ENCODE data around the gene GALNT17. TPM values are rescaled to one million over a fixed set of nuclear protein-coding genes. Genes with fewer than 3 reads are reported as not detected.
"Not testable (repeated sequence)": the region's sequence is repeated elsewhere in the genome, so short reads cannot be mapped to it uniquely, and the experiment has no call there.

The GALNT17 gene
- total RNA-seq, 1 experiment from 2014 or later, result not detected

- Histone ChIP-seq H3K36me3 (ENCODE audit: low read depth) (no peaks in the 10 kb centered on the region), H4K20me1 (ENCODE audit: insufficient read depth) (no peaks in the 10 kb centered on the region), H3K79me2 (ENCODE audit: low read depth) (no peaks in the 10 kb centered on the region), H3K4me3 (no peak overlapping the region), H3K4me2 (no peak overlapping the region), H3K27me3 (ENCODE audit: insufficient read depth, low read depth) (no peaks in the 10 kb centered on the region; the same call in 1 of the 2 replicates), H2AFZ (no peak overlapping the region), H3K4me1 (replicated peaks; ENCODE audit: insufficient read depth) (no peaks in the 10 kb centered on the region), H3K27ac (no peak overlapping the region), H3K9me2 (ENCODE audit: insufficient read depth) (no peaks in the 10 kb centered on the region), H3K9me3 (ENCODE audit: insufficient read depth, low read depth) (no peaks in the 10 kb centered on the region), H3F3A (ENCODE audit: insufficient read depth, low read depth) (no peaks in the 10 kb centered on the region)
- intact Hi-C loops (cut with micrococcal nuclease; ENCODE audit: unreplicated experiment), result no loop called here
- no peak for DNase-seq
- POLR2A ChIA-PET (ENCODE audit: unreplicated experiment), result no interaction called here
- no peak for TF ChIP-seq EZH2 (IDR thresholded peaks at IDR 0.05; ENCODE audit: low read depth)
- TF ChIP-seq CTCF (conservative IDR thresholded peaks at IDR 0.05), result no peak
- CTCF ChIA-PET, result no interaction called here
- no TSS peak for BruUV-seq (replicated peaks)
Measured at GRCh38 chr7:71630516-71630915, 498.6 kb downstream of the GALNT17 start.

- TF ChIP-seq CTCF (conservative IDR thresholded peaks at IDR 0.05) (no peak), EZH2 (IDR thresholded peaks at IDR 0.05; ENCODE audit: low read depth) (no peak)
- intact Hi-C loops (cut with micrococcal nuclease; ENCODE audit: unreplicated experiment), result no loop called here
- Histone ChIP-seq H3K27ac (no peak overlapping the region), H4K20me1 (ENCODE audit: insufficient read depth) (no peaks in the 10 kb centered on the region), H3K4me1 (replicated peaks; ENCODE audit: insufficient read depth) (no peaks in the 10 kb centered on the region), H3K9me2 (ENCODE audit: insufficient read depth) (no peaks in the 10 kb centered on the region), H3K4me3 (no peak overlapping the region), H2AFZ (no peak overlapping the region), H3K36me3 (ENCODE audit: low read depth) (no peaks in the 10 kb centered on the region), H3K27me3 (ENCODE audit: insufficient read depth, low read depth) (no peaks in the 10 kb centered on the region), H3F3A (ENCODE audit: insufficient read depth, low read depth) (no peaks in the 10 kb centered on the region), H3K4me2 (no peak overlapping the region), H3K9me3 (ENCODE audit: insufficient read depth, low read depth) (no peaks in the 10 kb centered on the region), H3K79me2 (ENCODE audit: low read depth) (no peaks in the 10 kb centered on the region)
- ChIA-PET POLR2A (ENCODE audit: unreplicated experiment) (no interaction called here), CTCF (no interaction called here)
- no TSS peak for BruUV-seq (replicated peaks)
- no peak for DNase-seq
Measured at GRCh38 chr7:71633551-71634008, 501.6 kb downstream of the GALNT17 start.

- H3K4me1 ChIP-seq (replicated peaks; ENCODE audit: insufficient read depth); CTCF ChIA-PET; H3K9me2 ChIP-seq (ENCODE audit: insufficient read depth); POLR2A ChIA-PET (ENCODE audit: unreplicated experiment); H3K4me2 ChIP-seq; H3K36me3 ChIP-seq (ENCODE audit: low read depth); H3K4me3 ChIP-seq; DNase-seq; intact Hi-C loops (cut with micrococcal nuclease; ENCODE audit: unreplicated experiment); BruUV-seq (replicated peaks); H4K20me1 ChIP-seq (ENCODE audit: insufficient read depth); H3K27ac ChIP-seq; H3K9me3 ChIP-seq (ENCODE audit: insufficient read depth, low read depth); H3K27me3 ChIP-seq (ENCODE audit: insufficient read depth, low read depth); H3K79me2 ChIP-seq (ENCODE audit: low read depth); H3F3A ChIP-seq (ENCODE audit: insufficient read depth, low read depth); H2AFZ ChIP-seq: not testable (repeated sequence)
Measured at GRCh38 chr7:71635849-71636248, 503.9 kb downstream of the GALNT17 start.

- Histone ChIP-seq H3K4me2 (no peak overlapping the region), H3K4me1 (replicated peaks; ENCODE audit: insufficient read depth) (no peaks in the 10 kb centered on the region), H3K27me3 (ENCODE audit: insufficient read depth, low read depth) (no peaks in the 10 kb centered on the region), H3K9me2 (ENCODE audit: insufficient read depth) (no peaks in the 10 kb centered on the region), H4K20me1 (ENCODE audit: insufficient read depth) (no peaks in the 10 kb centered on the region), H3K4me3 (no peak overlapping the region), H3K79me2 (ENCODE audit: low read depth) (no peaks in the 10 kb centered on the region), H3K27ac (no peak overlapping the region), H3F3A (ENCODE audit: insufficient read depth, low read depth) (no peaks in the 10 kb centered on the region), H3K36me3 (ENCODE audit: low read depth) (no peaks in the 10 kb centered on the region), H3K9me3 (ENCODE audit: insufficient read depth, low read depth) (no peaks in the 10 kb centered on the region), H2AFZ (no peak overlapping the region)
- no TSS peak for BruUV-seq (replicated peaks)
- ChIA-PET POLR2A (ENCODE audit: unreplicated experiment) (no interaction called here), CTCF (no interaction called here)
- intact Hi-C loops (cut with micrococcal nuclease; ENCODE audit: unreplicated experiment), result no loop called here
- no peak for DNase-seq
- TF ChIP-seq EZH2 (IDR thresholded peaks at IDR 0.05; ENCODE audit: low read depth), result no peak
- TF ChIP-seq CTCF (conservative IDR thresholded peaks at IDR 0.05), result no peak
Measured at GRCh38 chr7:71636329-71636728, 504.4 kb downstream of the GALNT17 start.
